ENCODE results near the gene CLIP4.

DNA sequence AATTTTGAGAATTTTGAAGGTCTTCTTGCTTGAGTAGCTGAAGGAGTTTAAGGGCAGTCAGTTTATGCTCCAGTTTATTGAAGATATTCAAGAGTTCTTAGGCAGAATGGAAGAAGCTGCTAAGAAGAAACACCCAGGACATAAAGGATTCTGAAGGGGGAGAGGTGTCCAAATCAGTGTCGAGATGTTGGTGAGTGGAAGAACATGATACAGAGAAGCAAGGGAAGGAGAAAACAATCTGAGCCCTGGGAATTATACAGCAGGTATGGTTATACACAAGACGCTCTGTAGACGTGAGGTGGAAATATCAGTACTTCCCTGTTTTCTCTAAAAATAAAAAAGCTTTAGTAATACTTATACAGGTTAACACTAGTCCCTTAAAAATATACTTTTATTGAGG, 60.1 kb downstream of the CLIP4 start:
- TF ChIP-seq, protein P1, sequence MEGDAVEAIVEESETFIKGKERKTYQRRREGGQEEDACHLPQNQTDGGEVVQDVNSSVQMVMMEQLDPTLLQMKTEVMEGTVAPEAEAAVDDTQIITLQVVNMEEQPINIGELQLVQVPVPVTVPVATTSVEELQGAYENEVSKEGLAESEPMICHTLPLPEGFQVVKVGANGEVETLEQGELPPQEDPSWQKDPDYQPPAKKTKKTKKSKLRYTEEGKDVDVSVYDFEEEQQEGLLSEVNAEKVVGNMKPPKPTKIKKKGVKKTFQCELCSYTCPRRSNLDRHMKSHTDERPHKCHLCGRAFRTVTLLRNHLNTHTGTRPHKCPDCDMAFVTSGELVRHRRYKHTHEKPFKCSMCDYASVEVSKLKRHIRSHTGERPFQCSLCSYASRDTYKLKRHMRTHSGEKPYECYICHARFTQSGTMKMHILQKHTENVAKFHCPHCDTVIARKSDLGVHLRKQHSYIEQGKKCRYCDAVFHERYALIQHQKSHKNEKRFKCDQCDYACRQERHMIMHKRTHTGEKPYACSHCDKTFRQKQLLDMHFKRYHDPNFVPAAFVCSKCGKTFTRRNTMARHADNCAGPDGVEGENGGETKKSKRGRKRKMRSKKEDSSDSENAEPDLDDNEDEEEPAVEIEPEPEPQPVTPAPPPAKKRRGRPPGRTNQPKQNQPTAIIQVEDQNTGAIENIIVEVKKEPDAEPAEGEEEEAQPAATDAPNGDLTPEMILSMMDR (IDR thresholded peaks at IDR 0.05) = no peak
- no peak for TF ChIP-seq POLR2A (IDR thresholded peaks at IDR 0.05)

All from ovary (tissue), 3 donors.